ENCODE results near the gene PFDN1. TPM values are rescaled to one million over a fixed set of nuclear protein-coding genes. Genes with fewer than 3 reads are reported as not detected.

Gene PFDN1
- total and polyA plus RNA-seq, 9 of the 15 experiments (the other 6 are each of a cell fraction or from before 2014, with no cell fraction given): 45.5 to 215 (median 78.0) TPM

GRCh38 chr5:140249536-140249935, 53.4 kb downstream of the PFDN1 start:
- FAIRE-seq (no peak), DNase-seq (ENCODE audit: extremely low read depth in 1 of 4, low spot score in 3 of 4) (no peak), ATAC-seq (no peak)
- H3K27ac ChIP-seq (ENCODE audit: extremely low read depth, low read depth, low read length): no peak overlapping the region
- no peak overlapping the region for H3K9ac ChIP-seq (ENCODE audit: insufficient read depth in 1 of 2, low read depth in 2 of 2, low read length in 2 of 2)
- no peak overlapping the region for H2AFZ ChIP-seq (ENCODE audit: low read depth, low read length)
- H3K79me2 ChIP-seq (ENCODE audit: control insufficient read depth, insufficient read depth, low read length): peaks cover 7% of the 10 kb centered on the region
- H3K4me3 ChIP-seq: no peak overlapping the region
- peaks cover 1 to 3% of the 10 kb centered on the region in 2 experiments; a peak in 4 of 5 replicates for H3K4me1 ChIP-seq (replicated peaks in 1 of 2; ENCODE audit: control insufficient read depth in 2 of 2, insufficient read depth in 2 of 2, low read length in 2 of 2)
- no peaks in the 10 kb centered on the region for H3K9me3 ChIP-seq (replicated peaks; ENCODE audit: control insufficient read depth, insufficient read depth, low read depth, low read length)
- in situ Hi-C loops (cut with MboI) (loop anchor here (5.0 to 10.0 kb wide), 2 partner anchors 53 to 475 kb away; partner anchors contain the start of gene PFDN1), intact Hi-C loops (cut with micrococcal nuclease) (loop anchor here (10.0 kb wide), 1 partner anchor 305 kb away; the partner anchor contains the start of gene SRA1)
- CTCF ChIA-PET (ENCODE audit: low intra/inter-chr PET ratio): no interaction called here
- 72% methylated on average over 5 of the region's 5 CpGs for WGBS (ENCODE audit: insufficient coverage, low coverage, missing lambda C conversion rate)
- H3K27me3 ChIP-seq (ENCODE audit: control insufficient read depth in 2 of 2, insufficient read depth in 2 of 2, low read length in 2 of 2): no peaks in the 10 kb centered on the region
- H4K20me1 ChIP-seq (replicated peaks; ENCODE audit: control insufficient read depth, insufficient read depth, low read length): peaks cover 12% of the 10 kb centered on the region; the same call in 1 of the 2 replicates
- POLR2A ChIA-PET: interaction anchor here (1.1 kb wide), 2 partner anchors 10 to 12 kb away, joined by 3 read pairs; no protein-coding TSS in a partner anchor
- no peak overlapping the region for H3K4me2 ChIP-seq (ENCODE audit: insufficient read depth, low read length)
- H3K36me3 ChIP-seq (ENCODE audit: control insufficient read depth, insufficient read depth, low read length): peaks cover 65% of the 10 kb centered on the region
- TF ChIP-seq SMAD4 (CRISPR knock-in tag; conservative IDR thresholded peaks at IDR 0.05): no peak
- no peak for TF ChIP-seq USF2 (CRISPR knock-in tag; IDR thresholded peaks at IDR 0.05)
- TF ChIP-seq ZC3H11A (IDR thresholded peaks at IDR 0.05; ENCODE audit: low read depth, low read length): no peak
- no peak for TF ChIP-seq ZNF239 (CRISPR knock-in tag; IDR thresholded peaks at IDR 0.05)
- no peak for TF ChIP-seq KAT2B (IDR thresholded peaks at IDR 0.05; ENCODE audit: low read depth, low read length)
- no peak for TF ChIP-seq GABPB2 (CRISPR knock-in tag; conservative IDR thresholded peaks at IDR 0.05)
- TF ChIP-seq SMARCE1 (IDR thresholded peaks at IDR 0.05): no peak
- TF ChIP-seq ZNF232 (CRISPR knock-in tag; IDR thresholded peaks at IDR 0.05): no peak
- no peak for TF ChIP-seq GMEB1 (CRISPR knock-in tag; IDR thresholded peaks at IDR 0.05)
- no peak for TF ChIP-seq ELF2 (CRISPR knock-in tag; IDR thresholded peaks at IDR 0.05)
- no peak for TF ChIP-seq NR3C1 (CRISPR knock-in tag; IDR thresholded peaks at IDR 0.05)
- TF ChIP-seq POLR2G (IDR thresholded peaks at IDR 0.05; ENCODE audit: low read depth, low read length): no peak
- no peak for TF ChIP-seq ZEB2 (IDR thresholded peaks at IDR 0.05)
- no peak for TF ChIP-seq ZBTB9 (CRISPR knock-in tag; IDR thresholded peaks at IDR 0.05)
- no peak for TF ChIP-seq MAZ (CRISPR knock-in tag; conservative IDR thresholded peaks at IDR 0.05 in 1 of 2, IDR thresholded peaks at IDR 0.05 in 1 of 2)
- no TSS peak for BruUV-seq (replicated peaks)
- peaks cover 4% of the 10 kb centered on the region for H3K9me1 ChIP-seq (ENCODE audit: control insufficient read depth, insufficient read depth, low read length)

Measured in K562 (cell line).